SK-N-SH treated with all-trans-retinoic acid at 6 μM for 48 hours (cell line): Measurements from ENCODE around the gene NTSR1.

Experiments used
- PPARA ChIP-seq: fragments of 250-450 bp; sonication (Bioruptor Pico); IDR thresholded peaks from 2 replicates; pipeline ENCODE4 v1.5.0; 2020; ENCODE audit warnings: mild to moderate bottlenecking, borderline replicate concordance
- TSHZ2 ChIP-seq: fragments of 250-450 bp; sonication (Bioruptor Pico); IDR thresholded peaks from 2 replicates; pipeline ENCODE4 v1.5.0; 2020; ENCODE audit warnings: mild to moderate bottlenecking, moderate library complexity
- ZC3H10 ChIP-seq: fragments of 250-450 bp; sonication (Bioruptor Pico); IDR thresholded peaks from 2 replicates; pipeline ENCODE4 v1.5.1; 2021; ENCODE audit warnings: mild to moderate bottlenecking, moderate library complexity
- ZFP30 ChIP-seq: fragments of 450-650 bp; formaldehyde crosslinking; IDR thresholded peaks from 2 replicates; pipeline ENCODE4 v1.5.0; 2022; ENCODE audit warnings: mild to moderate bottlenecking, moderate library complexity

GRCh38 chr20:62734326-62734725 is 25.7 kb downstream of the NTSR1 start:
- TF ChIP-seq ZC3H10 (CRISPR knock-in tag) = no peak
- no peak for TF ChIP-seq PPARA (CRISPR knock-in tag)
- no peak for TF ChIP-seq TSHZ2
- TF ChIP-seq ZFP30 (CRISPR knock-in tag) = no peak
